HG03280 (cell line): ENCODE data around the gene NPFFR2.
"Not testable (repeated sequence)": the region's sequence is repeated elsewhere in the genome, so short reads cannot be mapped to it uniquely, and the experiment has no call there.

Source experiments
- ATAC-seq: cut with Tn5 transposase; IDR thresholded peaks from one replicate; pipeline ENCODE4 v1.9.1; 2021; ENCODE audit warnings: mild to moderate bottlenecking, moderate library complexity; ENCODE audit not compliant: unreplicated experiment

Gene NPFFR2

GRCh38 chr4:72031868-72032608 is at the start of gene NPFFR2:
Gene NPFFR2 (plus strand): TSS chr4:72032000. CDS start chr4:72128592, 96,592 bp downstream.
- no peak for ATAC-seq

DNA sequence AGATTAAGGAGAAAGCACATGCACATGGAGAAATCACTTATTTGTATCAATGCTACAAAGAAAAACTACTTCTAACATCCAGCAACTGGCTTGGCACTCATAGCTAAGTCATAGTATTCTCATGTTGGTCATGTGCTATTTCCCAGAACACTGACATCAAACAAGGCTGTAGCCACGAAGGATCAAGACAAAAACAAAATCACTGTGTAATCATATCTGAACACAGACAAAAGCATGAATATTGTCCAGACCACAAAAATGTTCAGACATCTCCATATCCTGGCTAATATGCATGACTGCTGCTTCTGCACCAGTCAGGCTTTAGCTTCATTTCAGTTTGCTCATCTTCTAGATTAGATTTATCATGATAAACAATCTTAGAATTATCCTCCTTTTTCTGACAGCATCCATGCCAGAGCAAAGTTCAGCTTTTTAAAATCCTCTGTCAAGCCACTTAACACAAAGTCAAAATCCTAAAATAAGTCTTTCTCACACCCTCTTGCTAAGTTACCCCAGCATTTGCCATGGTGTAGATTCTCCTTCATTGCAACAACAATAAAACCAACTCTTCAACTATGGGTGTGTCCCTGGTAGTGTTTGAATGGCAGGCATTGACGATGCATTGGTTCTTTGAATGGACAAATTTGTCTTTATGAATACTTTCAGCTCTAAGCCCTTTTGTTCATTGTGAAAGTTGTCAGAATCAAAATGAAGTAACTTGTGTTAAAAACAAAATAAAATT is 39.1 kb upstream of the NPFFR2 start:
- no peak for ATAC-seq

DNA sequence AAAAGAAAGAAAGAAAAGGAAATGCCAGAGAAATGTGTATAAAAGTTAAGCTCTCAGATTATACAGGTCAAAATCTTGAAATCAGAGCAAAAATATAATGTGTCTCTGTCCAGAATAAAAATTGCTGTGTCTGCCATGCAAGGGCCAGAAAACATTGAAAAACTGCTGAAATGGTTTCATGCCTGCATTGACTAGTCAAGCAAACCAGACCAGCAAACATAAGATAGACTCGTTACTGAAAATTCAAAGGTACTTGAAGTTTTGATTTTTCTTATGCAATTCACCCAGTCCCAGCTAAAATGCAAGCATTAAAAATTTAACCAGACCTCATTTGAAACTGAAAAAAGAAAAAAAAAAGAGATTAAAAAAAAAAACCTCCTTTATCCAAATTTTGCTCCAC is 37.2 kb upstream of the NPFFR2 start:
- ATAC-seq, result no peak

DNA sequence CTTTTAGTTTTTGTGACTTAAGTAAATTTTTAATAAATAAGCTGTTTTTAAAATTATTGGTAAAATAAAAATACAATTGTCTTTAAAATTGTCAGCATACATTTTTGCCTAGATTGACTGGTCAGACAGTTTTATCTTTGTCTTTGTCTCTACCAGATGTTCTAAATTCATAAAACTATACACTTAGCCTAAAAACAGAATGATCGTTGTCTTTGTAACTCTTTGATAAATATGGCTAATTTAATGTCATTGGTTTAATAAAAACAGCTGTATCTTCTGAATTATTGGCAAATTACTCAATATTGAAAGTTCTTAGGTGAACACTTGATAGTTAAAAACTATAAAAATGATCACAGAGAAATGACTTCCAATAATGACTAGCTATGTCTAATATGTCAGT is 36.5 kb upstream of the NPFFR2 start:
- ATAC-seq, result no peak

DNA sequence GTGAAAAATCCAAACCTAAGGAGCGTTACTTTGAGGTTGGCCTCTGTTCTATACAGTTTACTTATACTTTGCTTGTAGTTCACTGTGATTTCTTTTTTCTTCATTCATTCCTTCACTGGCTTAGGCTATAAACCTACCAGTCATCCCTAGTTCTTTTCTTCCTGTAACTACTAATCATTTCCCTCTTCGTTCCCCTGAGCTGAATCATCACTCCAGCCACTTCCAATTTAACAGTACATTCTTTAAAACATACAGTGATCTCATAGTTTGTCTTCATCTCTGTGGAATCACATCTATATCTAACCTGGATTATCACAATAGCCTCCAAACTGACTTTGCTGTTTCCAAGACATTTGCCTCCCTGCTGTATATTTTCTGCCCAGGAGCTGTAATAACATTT is 25.2 kb upstream of the NPFFR2 start:
- no peak for ATAC-seq

- no peak for ATAC-seq
Measured at GRCh38 chr4:72011906-72012305, 19.9 kb upstream of the NPFFR2 start.

DNA sequence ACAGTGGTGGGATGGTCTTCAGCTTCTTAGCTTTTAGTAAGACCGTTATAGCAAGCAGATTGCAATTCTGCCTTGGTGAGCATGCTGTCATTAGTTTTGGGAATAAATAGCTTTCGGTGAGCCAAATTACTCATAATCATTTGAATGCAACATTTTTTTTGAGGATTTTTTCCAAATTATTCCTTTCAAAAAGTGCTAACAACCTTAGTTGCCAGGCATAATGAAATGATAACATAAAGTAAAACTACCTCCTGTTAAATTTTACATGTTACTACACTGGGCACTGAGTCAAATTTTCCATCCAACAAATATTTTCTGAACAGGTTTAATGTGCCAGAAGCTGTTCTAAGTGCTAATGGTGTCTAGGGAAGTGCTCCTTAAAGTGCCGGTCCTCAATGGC is 15.8 kb upstream of the NPFFR2 start:
- ATAC-seq, result no peak

DNA sequence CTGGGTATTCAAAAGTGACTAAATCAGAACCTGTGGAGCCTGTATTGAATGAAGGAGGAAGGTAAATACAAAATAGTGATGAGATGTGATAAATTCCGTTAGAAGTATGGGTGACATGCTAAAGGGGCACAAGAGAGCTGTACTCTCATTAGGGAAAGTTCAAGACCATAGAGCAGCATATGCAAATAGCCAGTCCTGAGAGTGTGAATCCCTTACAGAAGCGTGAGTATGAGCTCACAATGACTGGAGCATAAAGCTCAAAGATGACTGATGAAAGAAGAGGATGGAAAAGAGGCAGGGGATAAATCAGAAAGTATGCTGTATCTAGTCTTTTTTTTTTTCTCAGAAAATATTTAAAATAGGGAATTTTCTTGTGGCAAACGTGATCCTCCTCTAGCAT is 12.1 kb upstream of the NPFFR2 start:
- ATAC-seq, result no peak

GRCh38 chr4:72022553-72022952 is 9.2 kb upstream of the NPFFR2 start:
- ATAC-seq, result no peak

- ATAC-seq, result no peak
Measured at GRCh38 chr4:72055566-72055965, 23.8 kb downstream of the NPFFR2 start.

DNA sequence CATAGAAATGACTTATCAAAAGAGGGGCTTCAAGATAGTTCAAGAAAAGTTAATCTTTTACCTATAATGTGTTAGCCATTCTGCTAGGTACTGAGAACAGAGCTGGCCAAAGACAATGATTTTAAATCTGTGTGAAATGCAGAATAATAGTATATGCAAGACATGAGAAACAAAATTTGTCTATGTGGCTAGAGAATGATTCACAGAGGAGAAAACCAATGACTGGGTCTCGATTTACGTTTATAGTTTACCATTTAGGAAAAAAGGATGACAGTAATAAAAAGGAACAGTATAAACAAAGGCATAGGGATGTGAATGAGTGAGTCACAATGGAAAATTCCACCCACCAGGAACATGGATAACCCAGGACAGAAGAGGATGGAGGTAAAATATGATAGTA is 31.9 kb downstream of the NPFFR2 start:
- no peak for ATAC-seq

DNA sequence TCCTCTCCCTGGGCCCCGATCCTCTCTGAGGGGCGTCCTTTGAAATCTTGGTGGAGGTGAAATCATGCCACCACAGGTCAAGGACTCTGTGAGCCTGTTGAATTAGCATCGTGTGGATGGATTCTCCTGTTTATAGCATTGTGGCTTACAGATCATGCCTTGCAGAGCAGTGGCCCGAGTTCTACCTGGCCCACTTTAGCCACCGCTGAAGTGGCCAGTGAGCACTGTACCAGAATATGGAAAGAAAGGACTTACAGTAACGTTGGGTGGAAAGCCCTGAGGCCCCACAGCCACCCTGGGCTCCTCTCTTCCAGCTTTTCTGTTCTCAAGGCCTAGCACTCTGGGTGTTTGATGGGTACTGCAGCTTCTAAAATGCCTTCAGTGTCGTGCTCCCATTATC is 35.3 kb downstream of the NPFFR2 start:
- no peak for ATAC-seq

- ATAC-seq, result no peak
Measured at GRCh38 chr4:72073816-72074215, 42.0 kb downstream of the NPFFR2 start.

DNA sequence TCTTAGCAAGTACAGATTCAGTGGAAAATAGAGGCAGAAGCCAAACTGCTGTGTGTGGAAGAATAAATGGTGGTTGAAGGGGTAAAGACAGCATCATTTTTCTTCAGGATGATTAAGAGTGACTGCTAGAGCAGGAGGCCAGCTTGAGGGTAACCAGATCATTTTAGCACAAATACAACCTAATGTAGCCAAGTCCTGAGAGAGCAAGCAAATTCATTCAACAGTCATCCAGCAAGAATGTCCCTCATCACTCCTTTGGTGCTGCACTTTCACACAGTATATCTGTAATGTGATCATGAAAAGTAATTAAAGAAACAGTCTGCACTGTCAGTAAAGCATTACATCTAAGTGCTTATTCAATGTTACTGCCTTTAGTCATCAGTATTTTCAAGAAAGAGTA is 44.8 kb downstream of the NPFFR2 start:
- no peak for ATAC-seq

- ATAC-seq, result no peak
Measured at GRCh38 chr4:72077346-72077745, 45.5 kb downstream of the NPFFR2 start.

DNA sequence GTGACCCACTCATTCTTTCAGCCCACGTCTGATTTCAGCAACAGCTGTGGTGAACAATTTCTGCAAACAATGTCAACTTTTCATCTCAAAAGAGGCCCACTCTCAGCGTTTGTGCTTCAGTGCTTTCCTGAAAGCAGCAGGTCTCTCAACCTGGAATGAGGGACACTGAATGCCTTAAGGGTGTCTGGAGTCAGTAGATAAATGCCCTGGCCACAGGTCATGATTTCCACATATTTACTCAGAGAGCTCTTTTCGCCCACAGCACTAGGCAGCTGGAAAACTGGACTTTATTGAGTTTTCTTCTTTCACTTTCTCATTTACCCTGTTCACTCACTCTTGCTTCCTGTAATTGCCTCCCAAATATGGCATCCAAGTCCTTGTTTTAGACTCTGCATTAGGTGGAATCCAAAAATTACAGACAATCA is 52.8 kb downstream of the NPFFR2 start:
- no peak for ATAC-seq

GRCh38 chr4:72090606-72091005 is 58.8 kb downstream of the NPFFR2 start:
- ATAC-seq, result not testable (repeated sequence)

DNA sequence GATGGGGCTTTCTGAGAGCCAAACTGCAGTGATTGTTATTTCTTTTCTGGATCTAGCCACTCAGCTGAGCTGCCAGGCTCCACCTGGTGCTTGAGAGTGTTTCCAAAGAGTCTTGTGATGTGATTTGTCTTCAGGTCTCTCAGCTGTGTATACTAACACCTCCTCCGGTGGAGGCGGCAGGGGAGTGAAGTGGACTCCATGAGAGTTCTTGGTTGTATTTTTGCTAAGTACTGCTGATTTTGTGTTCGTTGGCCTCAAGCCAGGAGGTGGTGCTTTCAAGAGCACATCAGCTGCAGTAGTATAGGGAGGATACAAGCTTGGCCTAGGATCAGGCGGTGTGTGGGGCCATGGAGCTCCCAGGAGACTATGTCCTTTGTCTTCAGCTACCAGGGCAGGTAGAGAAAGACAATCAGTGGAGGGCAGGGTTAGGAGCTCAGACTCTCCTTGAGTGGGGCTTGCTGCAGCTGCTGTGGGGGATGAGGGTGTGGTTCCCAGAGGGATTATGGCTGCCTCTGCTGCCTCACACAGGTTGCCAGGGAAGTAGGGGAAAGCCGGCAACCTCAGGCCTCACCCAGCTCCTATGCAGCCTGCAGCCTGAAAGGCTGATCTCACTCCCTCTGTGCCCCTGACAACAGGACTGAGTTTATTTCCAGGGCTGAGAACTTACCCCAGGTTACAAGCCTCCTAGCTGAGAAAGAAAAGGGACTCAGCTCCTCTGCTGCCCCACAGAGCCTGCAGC is 62.4 kb downstream of the NPFFR2 start:
- ATAC-seq, result no peak

DNA sequence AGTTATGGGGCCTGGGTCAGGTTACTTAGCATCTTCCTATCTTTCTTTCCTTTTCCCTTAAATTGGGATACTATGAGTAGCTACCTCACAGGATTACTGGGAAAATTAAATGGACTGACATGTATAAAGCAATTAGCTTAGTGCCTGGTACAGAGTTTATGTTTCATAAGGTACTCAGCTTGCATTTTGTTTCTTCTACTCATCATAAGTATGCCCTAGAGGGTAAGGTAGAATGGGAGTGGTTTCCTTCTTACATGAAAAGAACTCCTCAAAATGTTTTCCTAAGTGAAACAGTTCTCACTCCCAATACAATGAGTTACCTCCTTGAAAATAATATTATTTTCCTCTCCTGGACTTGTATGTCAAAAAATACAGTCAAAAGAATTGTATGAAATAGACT is 75.7 kb downstream of the NPFFR2 start:
- ATAC-seq, result no peak

GRCh38 chr4:72109364-72109763 is 77.6 kb downstream of the NPFFR2 start:
- no peak for ATAC-seq

GRCh38 chr4:72109959-72110497 is 78.2 kb downstream of the NPFFR2 start:
- no peak for ATAC-seq
